Adrenal gland (tissue), 12 donors: Measurements from ENCODE around the gene ERC1. TPM values are rescaled to one million over a fixed set of nuclear protein-coding genes. Genes with fewer than 3 reads are reported as not detected.

Experiments
- DNase-seq, 7 donors: peaks; one replicate each; pipeline ENCODE4 v3.0.0-alpha.2; 2019 to 2020
- H3K27ac ChIP-seq, 5 donors: fragments of 200-600 bp; sonication (generic) in 4 of 5; 1 replicate in 3 of 5; 2 replicates in 2 of 5; pipeline versions ENCODE4 v1.5.1 to v1.8.0; 2016 to 2020; ENCODE audit warnings: mild to moderate bottlenecking in 1 of 5
- H3K27me3 ChIP-seq: fragments of 200-600 bp; 2 replicates; pipeline ENCODE4 v1.8.0; 2021
- H3K36me3 ChIP-seq, 2 donors: fragments of 200-600 bp; replicated peaks in 1 of 2; 1 replicate in 1 of 2; 2 replicates in 1 of 2; pipeline versions ENCODE4 v1.5.1 to v1.8.0; 2018 to 2022
- H3K4me1 ChIP-seq, 2 donors: fragments of 200-600 bp; replicated peaks in 1 of 2; 1 replicate in 1 of 2; 2 replicates in 1 of 2; pipeline versions ENCODE4 v1.5.1 to v1.8.0; 2018 to 2021
- H3K4me3 ChIP-seq, 4 donors: fragments of 200-600 bp; sonication (generic) in 3 of 4; one replicate each; pipeline ENCODE4 v1.5.1; 2016 to 2018
- H3K9me3 ChIP-seq, 3 donors: fragments of 200-600 bp; sonication (generic) in 1 of 3; replicated peaks in 1 of 3; 1 replicate in 2 of 3; 2 replicates in 1 of 3; pipeline versions ENCODE4 v1.5.1 to v1.8.0; 2016 to 2021
- POLR2A ChIP-seq, 2 donors: fragments of 450-650 bp; IDR thresholded peaks; one replicate each; pipeline ENCODE4 v1.6.1; 2017; ENCODE audit warnings: antibody characterized with exemption in 2 of 2, mild to moderate bottlenecking in 2 of 2, moderate library complexity in 1 of 2
- WGBS, 4 donors: extraction: QIAGEN DNeasy Blood & Tissue Kit in 2 of 4; methylation state at CpG; one replicate each; pipeline versions ENCODE4 v1.1.5 to v1.1.7; 2013 to 2017; 5-methylcytosine and 5-hydroxymethylcytosine counted together
- intact Hi-C, 2 donors: fragments of 100-400 bp; cut with DNase I; formaldehyde crosslinking; loops; one replicate each; pipeline versions ENCODE4 v1.14.1 to v1.15.0; 2022 to 2023
- polyA plus RNA-seq, 3 donors: library from polyadenylated mRNA; stranded (reverse); fragments of 200-250 nt in 2 of 3; fragments of 350-450 nt in 1 of 3; fragmentation: Illumina TruSeq in 1 of 3; extraction: RNeasy Lipid Tissue Mini Kit (QIAGEN cat#74804) in 1 of 3; gene quantifications; one replicate each; pipeline ENCODE4 v1.2.3, GENCODE V29; 2013 to 2014
- total RNA-seq, 9 donors: library from RNA; depleted of rRNA in 4 of 9; stranded (reverse); fragments of >200 nt in 4 of 9; fragments of 120-200 nt in 1 of 9; fragmentation: NEBNext Ultra II Directional in 1 of 9; extraction: Animal tissue kit (Norgen Biotek cat#: 25700) in 1 of 9; gene quantifications; one replicate each; pipeline versions ENCODE4 v1.1.0 to v1.2.4, GENCODE V29; 2013 to 2023
- TF ChIP-seq, protein P1 (sequence below), 6 experiments: fragments of 450-650 bp in 4 of 6; fragments of 200-600 bp in 2 of 6; sonication (generic) in 1 of 6; IDR thresholded peaks; 1 replicate in 5 of 6; 2 replicates in 1 of 6; pipeline versions ENCODE4 v1.5.1 to v1.8.0; 2016 to 2021; ENCODE audit warnings: antibody characterized with exemption in 6 of 6, mild to moderate bottlenecking in 2 of 6, moderate library complexity in 1 of 6
- donor health status: healthy with polysubstance abuse.
- donor health status: Bipolar disorder and iron deficiency.
- donor health status: DM: yes; HTN: yes; CAD: no.
- donor health status: DM: no; HTN: no; CAD: no.
- donor health status: DM: no; HTN: no; CAD: no.
- donor health status: DM: yes; HTN: yes; CAD: no.

The ERC1 gene
- total and polyA plus RNA-seq, 12 donors: 4.1 to 79.5 (median 40.2) TPM

GRCh38 chr12:1256285-1256684 is 265.3 kb downstream of the ERC1 start:
- H3K4me1 ChIP-seq: peaks cover 0 to 12% of the 10 kb centered on the region in 2 donors
- intact Hi-C loops: no loop called here
- no peak for TF ChIP-seq POLR2A (IDR thresholded peaks at IDR 0.05)
- TF ChIP-seq, protein P1, sequence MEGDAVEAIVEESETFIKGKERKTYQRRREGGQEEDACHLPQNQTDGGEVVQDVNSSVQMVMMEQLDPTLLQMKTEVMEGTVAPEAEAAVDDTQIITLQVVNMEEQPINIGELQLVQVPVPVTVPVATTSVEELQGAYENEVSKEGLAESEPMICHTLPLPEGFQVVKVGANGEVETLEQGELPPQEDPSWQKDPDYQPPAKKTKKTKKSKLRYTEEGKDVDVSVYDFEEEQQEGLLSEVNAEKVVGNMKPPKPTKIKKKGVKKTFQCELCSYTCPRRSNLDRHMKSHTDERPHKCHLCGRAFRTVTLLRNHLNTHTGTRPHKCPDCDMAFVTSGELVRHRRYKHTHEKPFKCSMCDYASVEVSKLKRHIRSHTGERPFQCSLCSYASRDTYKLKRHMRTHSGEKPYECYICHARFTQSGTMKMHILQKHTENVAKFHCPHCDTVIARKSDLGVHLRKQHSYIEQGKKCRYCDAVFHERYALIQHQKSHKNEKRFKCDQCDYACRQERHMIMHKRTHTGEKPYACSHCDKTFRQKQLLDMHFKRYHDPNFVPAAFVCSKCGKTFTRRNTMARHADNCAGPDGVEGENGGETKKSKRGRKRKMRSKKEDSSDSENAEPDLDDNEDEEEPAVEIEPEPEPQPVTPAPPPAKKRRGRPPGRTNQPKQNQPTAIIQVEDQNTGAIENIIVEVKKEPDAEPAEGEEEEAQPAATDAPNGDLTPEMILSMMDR (IDR thresholded peaks at IDR 0.05): no peak
- no peaks in the 10 kb centered on the region for H3K9me3 ChIP-seq
- no peak for DNase-seq
- H3K27ac ChIP-seq: no peak overlapping the region
- H3K27me3 ChIP-seq: no peaks in the 10 kb centered on the region
- H3K36me3 ChIP-seq: no peaks in the 10 kb centered on the region
- H3K4me3 ChIP-seq: no peak overlapping the region
- 91 to 98% (median 97%) methylated on average over 2 of the region's 2 CpGs for WGBS, 4 donors

- Histone ChIP-seq H3K36me3 (no peaks in the 10 kb centered on the region), H3K4me1 (peaks cover 0 to 5% of the 10 kb centered on the region in 2 donors), H3K4me3 (no peak overlapping the region), H3K27ac (no peak overlapping the region), H3K9me3 (no peaks in the 10 kb centered on the region), H3K27me3 (no peaks in the 10 kb centered on the region)
- TF ChIP-seq, protein P1 (IDR thresholded peaks at IDR 0.05): no peak
- no peak for TF ChIP-seq POLR2A (IDR thresholded peaks at IDR 0.05)
- intact Hi-C loops: no loop called here
- WGBS, 4 donors: 91 to 99% (median 97%) methylated on average over 7 of the region's 7 CpGs
- DNase-seq: no peak
These were observed 266.0 kb downstream of the ERC1 start for GRCh38 chr12:1256991-1257390.

DNA sequence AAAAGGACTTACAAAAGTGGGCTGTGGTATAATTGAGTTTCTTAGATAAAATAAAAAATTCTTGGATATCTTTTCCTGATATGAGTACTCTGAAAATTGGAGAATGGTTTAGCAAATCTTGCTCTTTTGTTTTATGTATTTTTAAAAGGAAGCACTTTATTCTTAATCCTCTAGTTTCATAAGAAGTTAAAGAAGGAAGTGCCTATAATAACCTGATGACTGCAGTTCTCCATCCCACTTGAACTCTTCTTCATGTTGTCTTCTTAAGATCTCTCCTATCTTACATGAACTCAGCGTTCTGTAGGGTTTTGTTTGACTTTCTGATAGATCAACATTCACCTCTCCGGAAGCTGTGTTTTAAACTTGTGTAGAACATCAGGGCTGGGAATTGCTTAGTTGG is 271.0 kb downstream of the ERC1 start:
- 54 to 95% (median 89%) methylated on average over 2 of the region's 2 CpGs for WGBS, 4 donors
- H3K4me1 ChIP-seq: no peaks in the 10 kb centered on the region
- no peak overlapping the region for H3K27ac ChIP-seq
- peaks cover 0 to 5% of the 10 kb centered on the region in 2 donors for H3K36me3 ChIP-seq
- TF ChIP-seq POLR2A (IDR thresholded peaks at IDR 0.05): no peak
- TF ChIP-seq, protein P1 (IDR thresholded peaks at IDR 0.05): no peak
- intact Hi-C loops: no loop called here
- H3K27me3 ChIP-seq: no peaks in the 10 kb centered on the region
- H3K4me3 ChIP-seq: no peak overlapping the region
- no peak for DNase-seq
- H3K9me3 ChIP-seq: no peaks in the 10 kb centered on the region

DNA sequence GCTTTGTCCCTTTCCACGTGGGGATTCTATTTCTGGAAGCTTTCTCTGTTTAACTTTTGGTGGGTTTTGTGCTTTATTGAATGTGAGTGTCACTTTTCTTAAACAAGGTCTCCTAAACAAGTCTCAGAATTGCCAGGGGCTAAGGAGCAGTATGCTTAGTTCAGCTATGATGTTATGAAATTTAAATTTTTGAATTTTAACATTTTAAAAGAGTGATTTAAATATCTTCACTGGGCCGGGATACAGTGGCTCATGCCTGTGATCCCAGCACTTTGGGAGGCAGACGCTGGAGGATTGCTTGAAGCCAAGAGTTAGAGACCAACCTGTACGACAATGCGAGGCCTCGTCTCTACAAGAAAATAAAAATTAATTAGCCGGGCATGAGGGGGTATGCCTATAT is 276.2 kb downstream of the ERC1 start:
- Histone ChIP-seq H3K4me3 (no peak overlapping the region), H3K9me3 (no peaks in the 10 kb centered on the region), H3K36me3 (peaks cover 0 to 5% of the 10 kb centered on the region in 2 donors), H3K27me3 (no peaks in the 10 kb centered on the region), H3K27ac (no peak overlapping the region), H3K4me1 (no peaks in the 10 kb centered on the region)
- TF ChIP-seq, protein P1 (IDR thresholded peaks at IDR 0.05): no peak
- TF ChIP-seq POLR2A (IDR thresholded peaks at IDR 0.05): no peak
- 92 to 94% (median 93%) methylated on average over 7 of the region's 7 CpGs for WGBS, 4 donors
- intact Hi-C loops: no loop called here
- DNase-seq: no peak
